K562 treated with DMSO at 1 percent for 48 hours (cell line): ENCODE measurements around the gene DNAI2. TPM values are rescaled to one million over a fixed set of nuclear protein-coding genes. Genes with fewer than 3 reads are reported as not detected.

ENCODE experiments used
- total RNA-seq: library from RNA; unstranded; fragments of 300-600 nt; gene quantifications from 2 replicates; pipeline ENCODE4 v1.2.3, GENCODE V29; 2022; ENCODE audit warnings: low replicate concordance; ENCODE audit errors: extremely low read depth

The DNAI2 gene
- total RNA-seq = not detected in 2 replicates

GRCh38 chr17:74274060-74274708 lies at the start of gene DNAI2:
DNAI2 (plus strand) TSS chr17:74274234; CDS start chr17:74281818, 7,584 bp downstream.

DNA sequence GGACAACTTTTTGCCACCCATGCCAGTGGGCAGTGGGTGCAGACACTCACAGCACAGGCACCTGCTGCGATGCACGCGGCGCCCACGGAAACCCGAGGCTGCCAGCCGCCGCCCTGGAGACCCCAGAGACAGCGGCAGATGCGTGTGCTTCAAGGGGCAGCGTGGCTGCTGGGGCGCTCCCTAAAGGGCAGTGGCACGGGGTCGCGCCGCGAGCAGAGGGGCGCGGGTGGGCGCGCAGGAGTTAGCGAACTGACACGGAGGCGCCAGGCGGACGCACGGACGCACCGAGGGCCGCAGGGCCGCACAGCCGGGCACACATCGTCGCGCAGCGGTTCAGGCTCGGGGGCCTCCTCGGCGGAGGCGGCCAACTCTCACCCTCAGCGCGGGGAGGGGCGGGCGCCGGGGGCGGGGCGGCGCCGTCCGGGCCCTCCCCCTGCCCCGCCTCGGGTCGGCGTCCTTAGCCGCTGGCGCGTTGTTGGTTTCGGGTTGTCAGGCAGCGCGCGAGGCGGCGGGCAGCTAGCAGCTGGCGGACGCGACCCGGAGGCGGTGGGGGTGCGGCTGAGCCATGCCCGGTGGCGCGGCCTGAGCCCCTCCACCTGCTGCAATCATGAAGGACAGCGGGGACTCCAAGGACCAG lies 51.8 kb downstream of the DNAI2 start, which contains the start of gene KIF19:
KIF19 (plus strand) TSS at position 484 of the 637 bp plus-strand sequence; CDS start at position 608, 124 bp downstream.

GRCh38 chr17:74361230-74362068 lies 87.4 kb downstream of the DNAI2 start, which contains the start of gene BTBD17:
BTBD17 (minus strand) TSS chr17:74361868; CDS start chr17:74361819, 49 bp downstream.

Other genes with a start within 250 kb of the DNAI2 start
- not detected in 2 replicates for gene RPL38, start 70.6 kb upstream of the DNAI2 start, total RNA-seq
- gene TTYH2, start 60.7 kb upstream of the DNAI2 start, total RNA-seq = not detected in 2 replicates
- gene KIF19, start 52.0 kb downstream of the DNAI2 start, total RNA-seq = not detected in 2 replicates
- gene BTBD17, start 87.6 kb downstream of the DNAI2 start, total RNA-seq = not detected in 2 replicates
- gene GPR142, start 93.3 kb downstream of the DNAI2 start, total RNA-seq = not detected in 2 replicates
- not detected in 2 replicates for gene GPRC5C, start 157.9 kb downstream of the DNAI2 start, total RNA-seq
- not detected in 2 replicates for gene CD300A, start 192.4 kb downstream of the DNAI2 start, total RNA-seq